ENCODE data around the gene ELOVL3. TPM values are rescaled to one million over a fixed set of nuclear protein-coding genes. Genes with fewer than 3 reads are reported as not detected.
A peak's percentile ranks its signal among the peaks of the same experiment; 100 is the strongest.

Gene ELOVL3
- total and polyA plus RNA-seq, 9 of the 15 experiments (the other 6 are each of a cell fraction or from before 2014, with no cell fraction given), result 0.32 to 3.3 (median 0.87) TPM

- peak; percentile 69; the same call in 1 of the 2 replicates for TF ChIP-seq RB1 (IDR thresholded peaks at IDR 0.05; ENCODE audit: low read depth)
- TF ChIP-seq ARID3A (IDR thresholded peaks at IDR 0.05; ENCODE audit: borderline replicate concordance, low read depth, low read length), result no peak
- peak; percentile 48 for TF ChIP-seq KDM5B (IDR thresholded peaks at IDR 0.05; ENCODE audit: insufficient replicate concordance, low read depth, low read length)
- peak in 1 of 2 experiments; percentile 47; a peak in 1 of 4 replicates for TF ChIP-seq FOXK2 (conservative IDR thresholded peaks at IDR 0.05 in 1 of 2, IDR thresholded peaks at IDR 0.05 in 1 of 2; ENCODE audit: low read depth in 2 of 2)
- TF ChIP-seq FIP1L1 (IDR thresholded peaks at IDR 0.05; ENCODE audit: low read depth, low read length, poor library complexity, severe bottlenecking), result no peak
- TF ChIP-seq CREB1 (IDR thresholded peaks at IDR 0.05), result peak; percentile 35; the same call in 1 of the 2 replicates
- TF ChIP-seq CREB1 (CRISPR knock-in tag; IDR thresholded peaks at IDR 0.05), result no peak
- peak; percentile 43; the same call in 1 of the 2 replicates for TF ChIP-seq ZBTB7A (IDR thresholded peaks at IDR 0.05; ENCODE audit: borderline replicate concordance, control insufficient read depth, low read depth, low read length)
- TF ChIP-seq TEAD1 (CRISPR knock-in tag; IDR thresholded peaks at IDR 0.05), result peak in 1 of 2 experiments; percentile 58; a peak in 1 of 4 replicates
- TF ChIP-seq MYC (IDR thresholded peaks at IDR 0.05; ENCODE audit: low read depth, low read length), result peak; percentile 43; the same call in 1 of the 2 replicates
- TF ChIP-seq MYC (CRISPR knock-in tag; IDR thresholded peaks at IDR 0.05; ENCODE audit: borderline replicate concordance, low read depth), result no peak
- peak; percentile 46; the same call in 1 of the 2 replicates for TF ChIP-seq PHF8 (IDR thresholded peaks at IDR 0.05; ENCODE audit: borderline replicate concordance, low read length)
- TF ChIP-seq HNRNPK (IDR thresholded peaks at IDR 0.05; ENCODE audit: low read depth, low read length, poor library complexity, severe bottlenecking), result peak; percentile 79
- peak; percentile 87 for TF ChIP-seq SP1 (CRISPR knock-in tag; IDR thresholded peaks at IDR 0.05)
- no peak for TF ChIP-seq BCL6 (CRISPR knock-in tag; IDR thresholded peaks at IDR 0.05)
- no peak for TF ChIP-seq ELF4 (CRISPR knock-in tag; IDR thresholded peaks at IDR 0.05)
- no peak for TF ChIP-seq CBX3 (IDR thresholded peaks at IDR 0.05; ENCODE audit: borderline replicate concordance in 1 of 2, low read length in 2 of 2)
- TF ChIP-seq SMARCA5 (IDR thresholded peaks at IDR 0.05), result peak; percentile 39; the same call in 1 of the 2 replicates
- no peak for TF ChIP-seq ZNF311 (CRISPR knock-in tag; IDR thresholded peaks at IDR 0.05)
- no peak for TF ChIP-seq EP300 (IDR thresholded peaks at IDR 0.05; ENCODE audit: low read length)
- peak; percentile 99 for TF ChIP-seq TFAP4 (CRISPR knock-in tag; IDR thresholded peaks at IDR 0.05; ENCODE audit: borderline replicate concordance)
- TF ChIP-seq CTBP1 (IDR thresholded peaks at IDR 0.05; ENCODE audit: borderline replicate concordance), result peak; percentile 41; the same call in 1 of the 2 replicates
- peak; percentile 80 for TF ChIP-seq L3MBTL2 (IDR thresholded peaks at IDR 0.05)
- no peak for TF ChIP-seq TCF15 (CRISPR knock-in tag; IDR thresholded peaks at IDR 0.05)
Measured at GRCh38 chr10:102241444-102242117, 15.5 kb downstream of the ELOVL3 start, which contains the start of gene PITX3 (continued).

All from K562 (cell line).